Measurements from ENCODE around the gene CIAO3. TPM values are rescaled to one million over a fixed set of nuclear protein-coding genes. Genes with fewer than 3 reads are reported as not detected.
A peak's percentile ranks its signal among the peaks of the same experiment; 100 is the strongest.
"Not testable (repeated sequence)": the region's sequence is repeated elsewhere in the genome, so short reads cannot be mapped to it uniquely, and the experiment has no call there.

Gene CIAO3
- total RNA-seq, 1 donor from 2014 or later = 18.3 TPM

- ATAC-seq (peak; percentile 35), DNase-seq (ENCODE audit: low spot score) (no peak)
These were observed 45.3 kb downstream of the CIAO3 start for GRCh38 chr16:695355-696089.

DNA sequence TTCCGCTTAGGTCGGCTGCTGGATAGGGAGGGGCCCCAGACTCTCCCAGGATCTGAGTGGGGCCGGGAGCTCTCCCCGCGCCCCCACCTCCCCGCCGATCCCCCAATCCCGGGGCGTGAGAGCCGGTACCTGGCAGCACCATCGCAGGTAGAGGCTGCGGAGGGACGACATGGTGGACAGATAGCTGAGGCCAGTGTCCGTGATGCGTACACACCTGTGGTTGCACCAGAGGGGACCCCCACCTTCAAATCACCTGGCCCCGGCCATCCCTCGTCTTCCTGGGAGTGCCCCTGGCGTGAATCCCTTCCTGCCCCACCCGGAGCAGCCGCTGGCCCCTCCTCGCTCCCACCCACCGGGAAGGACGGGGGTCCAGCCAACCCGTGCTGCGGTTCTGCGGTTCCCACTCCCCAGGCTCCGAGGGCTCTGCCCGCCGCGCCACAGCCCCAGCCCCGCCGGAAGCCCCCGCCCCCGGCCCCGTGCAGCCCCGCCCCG lies 45.9 kb downstream of the CIAO3 start:
- no peak for ATAC-seq
- no peak for DNase-seq (ENCODE audit: low spot score)

DNA sequence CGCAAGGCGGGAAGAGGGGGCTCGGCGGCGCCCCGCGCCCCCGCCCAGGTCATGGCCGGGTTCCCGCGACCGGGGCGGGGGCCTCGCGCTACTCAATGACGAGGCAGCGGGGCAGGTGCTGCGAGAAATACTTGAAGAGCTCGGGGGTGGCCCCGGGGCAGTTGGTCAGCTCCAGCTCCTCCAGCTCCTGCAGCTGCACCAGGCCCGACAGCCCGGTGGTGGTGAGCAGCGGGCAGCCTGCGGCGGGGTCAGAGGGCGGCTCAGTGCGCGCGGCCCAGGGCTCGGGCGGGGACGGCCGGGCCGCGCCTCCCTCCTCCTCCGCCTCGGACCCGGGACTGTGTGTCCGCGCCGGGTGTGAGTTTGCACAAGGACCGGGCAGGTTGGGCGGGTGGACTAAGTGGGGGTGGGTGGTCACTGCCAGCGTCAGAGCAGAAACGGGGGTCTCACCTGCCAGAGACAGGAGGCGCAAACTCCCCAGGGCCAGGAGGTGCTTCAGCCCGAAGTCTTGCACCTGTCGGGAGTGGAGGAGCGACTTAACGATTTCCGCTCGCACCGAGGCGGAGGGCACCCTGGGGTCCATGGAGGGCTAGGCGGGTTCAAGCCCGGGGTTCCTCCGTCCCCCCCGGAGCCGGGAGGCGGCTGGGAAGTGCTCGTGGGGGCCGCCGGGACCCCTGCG lies 46.5 kb downstream of the CIAO3 start:
- DNase-seq (ENCODE audit: low spot score) (no peak), ATAC-seq (no peak)

- DNase-seq (ENCODE audit: low spot score) (no peak), ATAC-seq (no peak)
These were observed 47.0 kb downstream of the CIAO3 start for GRCh38 chr16:693766-694165.

DNA sequence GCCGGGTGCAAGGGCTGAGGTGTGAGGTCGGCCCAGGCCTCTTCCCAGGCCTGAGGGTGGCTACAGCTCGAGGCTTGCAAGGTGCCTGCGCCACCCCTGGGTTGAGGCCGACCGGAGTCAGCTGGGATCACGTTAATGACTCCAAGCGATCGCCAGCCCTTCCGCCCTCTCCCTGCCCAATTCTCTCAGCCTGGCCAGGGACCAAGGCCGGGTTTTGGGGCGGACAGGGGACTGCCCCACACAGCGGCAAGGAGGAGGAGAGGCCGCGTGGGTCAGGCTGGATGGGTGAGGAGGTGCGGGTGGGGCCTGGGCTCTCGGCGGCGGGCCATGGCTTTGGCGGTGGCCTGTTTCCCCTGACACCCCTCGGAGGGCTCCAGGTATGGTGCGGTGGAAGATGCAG lies 47.4 kb downstream of the CIAO3 start:
- ATAC-seq = no peak

GRCh38 chr16:692356-693108 lies 48.3 kb downstream of the CIAO3 start:
- DNase-seq (ENCODE audit: low spot score) (no peak), ATAC-seq (no peak)

More for the DNA sequence above, 47.4 kb downstream of the CIAO3 start:
- no peak for DNase-seq (ENCODE audit: low spot score)

GRCh38 chr16:691242-691641 lies 49.6 kb downstream of the CIAO3 start:
- DNase-seq (ENCODE audit: low spot score); ATAC-seq: not testable (repeated sequence)

- DNase-seq (ENCODE audit: low spot score) (no peak), ATAC-seq (no peak)
These were observed 51.5 kb downstream of the CIAO3 start for GRCh38 chr16:689175-689897.

- ATAC-seq (no peak), DNase-seq (ENCODE audit: low spot score) (no peak)
These were observed 53.3 kb downstream of the CIAO3 start for GRCh38 chr16:687499-687898.

- no peak for ATAC-seq
These were observed 54.1 kb downstream of the CIAO3 start for GRCh38 chr16:686459-687260.

GRCh38 chr16:685967-686366 lies 54.8 kb downstream of the CIAO3 start:
- ATAC-seq (peak; percentile 8), DNase-seq (ENCODE audit: low spot score) (peak; percentile 65)

More at GRCh38 chr16:686459-687260, 54.1 kb downstream of the CIAO3 start:
- no peak for DNase-seq (ENCODE audit: low spot score)

GRCh38 chr16:684961-685696 lies 55.7 kb downstream of the CIAO3 start:
- peak; percentile 65 for DNase-seq (ENCODE audit: low spot score)
- no peak for ATAC-seq

- peak; percentile 98 for DNase-seq (ENCODE audit: low spot score)
- peak; percentile 63 for ATAC-seq
These were observed 56.6 kb downstream of the CIAO3 start, which contains the start of gene JMJD8 for GRCh38 chr16:684071-684794. Gene JMJD8, minus strand, starts transcription at chr16:684334. Its CDS starts 15 bp downstream, at chr16:684319.

- ATAC-seq (no peak), DNase-seq (ENCODE audit: low spot score) (no peak)
These were observed 57.3 kb downstream of the CIAO3 start for GRCh38 chr16:683396-684070.

DNA sequence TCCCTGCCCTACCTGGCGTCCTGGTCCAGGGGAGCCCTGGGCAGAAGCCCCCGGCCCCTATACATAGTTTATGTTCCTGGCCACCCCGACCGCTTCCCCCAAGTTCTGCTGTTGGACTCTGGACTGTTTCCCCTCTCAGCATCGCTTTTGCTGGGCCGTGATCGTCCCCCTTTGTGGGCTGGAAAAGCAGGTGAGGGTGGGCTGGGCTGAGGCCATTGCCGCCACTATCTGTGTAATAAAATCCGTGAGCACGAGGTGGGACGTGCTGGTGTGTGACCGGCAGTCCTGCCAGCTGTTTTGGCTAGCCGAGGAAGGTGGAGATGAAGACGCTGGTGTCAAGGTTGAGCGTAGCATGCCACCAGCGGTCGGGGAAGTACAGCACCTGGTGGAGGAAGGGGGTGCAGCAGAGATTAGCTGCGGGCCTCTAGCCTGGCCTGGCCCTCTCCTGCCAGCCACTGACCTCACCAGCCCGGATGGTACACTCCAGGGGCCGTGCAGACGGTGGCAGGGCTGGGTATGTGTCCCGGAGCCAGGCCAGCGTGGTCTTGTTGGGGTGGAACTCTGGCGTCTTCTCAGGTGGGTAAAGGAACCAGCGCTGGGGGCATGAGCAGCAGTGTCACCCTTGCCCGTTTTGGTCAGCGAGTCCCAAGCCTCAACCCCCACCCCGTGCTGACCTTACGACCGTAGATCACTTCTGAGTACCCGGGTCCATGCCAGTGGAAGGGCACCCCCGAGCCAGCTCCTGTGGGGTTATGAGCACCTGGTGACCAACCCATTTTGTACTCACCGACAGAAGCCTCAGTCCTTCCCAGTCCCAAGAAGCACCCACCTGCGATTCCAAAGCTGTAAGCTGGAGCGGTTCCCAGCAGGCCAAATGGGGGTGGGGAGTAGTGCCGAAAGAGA lies 58.1 kb downstream of the CIAO3 start:
- DNase-seq (ENCODE audit: low spot score) (no peak), ATAC-seq (no peak)

DNA sequence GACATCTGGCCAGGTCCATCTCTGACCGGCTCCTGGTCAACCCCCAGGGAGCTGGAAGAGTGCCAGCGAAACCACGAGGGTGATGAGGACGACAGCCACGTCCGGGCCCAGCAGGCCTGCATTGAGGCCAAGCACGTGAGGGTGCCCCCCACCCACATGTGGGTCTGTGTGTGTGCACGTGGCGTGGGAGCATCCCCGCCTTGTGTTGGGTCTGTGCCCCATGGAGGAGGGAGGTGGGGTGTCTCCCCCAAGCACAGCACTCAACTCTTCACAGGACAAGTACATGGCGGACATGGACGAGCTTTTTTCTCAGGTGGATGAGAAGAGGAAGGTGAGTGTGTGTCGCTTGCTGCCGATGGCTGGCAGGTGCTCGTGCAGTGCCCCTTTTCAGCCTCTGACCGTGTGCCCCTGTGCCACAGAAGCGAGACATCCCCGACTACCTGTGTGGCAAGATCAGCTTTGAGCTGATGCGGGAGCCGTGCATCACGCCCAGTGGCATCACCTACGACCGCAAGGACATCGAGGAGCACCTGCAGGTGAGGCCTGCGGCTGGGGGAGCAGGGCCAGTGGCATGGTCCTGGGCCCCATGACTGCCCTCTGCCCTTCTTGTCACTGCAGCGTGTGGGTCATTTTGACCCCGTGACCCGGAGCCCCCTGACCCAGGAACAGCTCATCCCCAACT lies 58.9 kb downstream of the CIAO3 start:
- ATAC-seq (no peak), DNase-seq (ENCODE audit: low spot score) (no peak)
